Activated naive CD8-positive, alpha-beta T cell treated with anti-CD3 and anti-CD28 coated beads, Interleukin-2, amount 50 U/mL, for 24 hours (primary cell): ENCODE results near the gene CEP104.

Experiments used
- ATAC-seq: fragments of 150-1000 bp; cut with Tn5 transposase; one replicate; pipeline ENCODE4 v1.10.0; 2021
- DNase-seq: peaks from one replicate; pipeline ENCODE4 v3.0.0; 2021
- H3K27ac Mint-ChIP-seq: one replicate; pipeline ENCODE4 v1.8.0; 2021; ENCODE audit warnings: mild to moderate bottlenecking, mixed read lengths
- H3K27me3 Mint-ChIP-seq: one replicate; pipeline ENCODE4 v1.8.0; 2021; ENCODE audit warnings: mixed read lengths
- H3K36me3 Mint-ChIP-seq: one replicate; pipeline ENCODE4 v1.8.0; 2021; ENCODE audit warnings: low read depth, mixed read lengths
- H3K4me1 Mint-ChIP-seq: one replicate; pipeline ENCODE4 v1.8.0; 2021; ENCODE audit warnings: mixed read lengths
- H3K4me3 Mint-ChIP-seq: one replicate; pipeline ENCODE4 v1.8.0; 2021; ENCODE audit warnings: mild to moderate bottlenecking, moderate library complexity, mixed read lengths
- H3K9me3 Mint-ChIP-seq: one replicate; pipeline ENCODE4 v1.8.0; 2021; ENCODE audit warnings: mixed read lengths

CEP104 gene

GRCh38 chr1:3836421-3836820 lies 20.6 kb downstream of the CEP104 start:
- no peaks in the 10 kb centered on the region for H3K4me1 Mint-ChIP-seq
- peaks cover 53% of the 10 kb centered on the region for H3K36me3 Mint-ChIP-seq
- H3K27me3 Mint-ChIP-seq, result no peaks in the 10 kb centered on the region
- H3K4me3 Mint-ChIP-seq, result no peak overlapping the region
- DNase-seq, result no peak
- peaks cover 7% of the 10 kb centered on the region for H3K9me3 Mint-ChIP-seq
- no peak for ATAC-seq
- H3K27ac Mint-ChIP-seq, result no peak overlapping the region

DNA sequence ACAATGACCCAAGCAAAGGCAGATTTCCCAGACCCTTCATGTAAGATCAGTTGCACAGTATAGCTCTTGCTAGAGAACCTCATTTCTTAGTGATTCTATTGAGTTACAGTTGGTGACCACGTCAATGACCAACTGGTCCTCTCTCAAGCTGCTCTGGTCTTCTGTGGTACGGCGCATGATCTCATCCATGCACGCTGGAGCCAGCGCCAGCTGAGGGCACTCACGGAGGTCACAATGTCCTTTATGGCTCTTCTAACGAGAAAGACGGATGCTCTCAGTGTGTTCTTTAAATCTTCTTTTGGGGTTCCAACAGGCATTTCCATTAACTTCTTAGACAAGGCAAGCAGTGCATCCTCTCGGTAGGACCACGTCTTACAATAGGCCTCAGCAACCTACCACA lies 22.3 kb downstream of the CEP104 start:
- no peak for DNase-seq
- no peaks in the 10 kb centered on the region for H3K4me1 Mint-ChIP-seq
- ATAC-seq, result no peak
- H3K27ac Mint-ChIP-seq, result no peak overlapping the region
- no peak overlapping the region for H3K4me3 Mint-ChIP-seq
- H3K9me3 Mint-ChIP-seq, result peaks cover 7% of the 10 kb centered on the region
- no peaks in the 10 kb centered on the region for H3K27me3 Mint-ChIP-seq
- H3K36me3 Mint-ChIP-seq, result peaks cover 51% of the 10 kb centered on the region

DNA sequence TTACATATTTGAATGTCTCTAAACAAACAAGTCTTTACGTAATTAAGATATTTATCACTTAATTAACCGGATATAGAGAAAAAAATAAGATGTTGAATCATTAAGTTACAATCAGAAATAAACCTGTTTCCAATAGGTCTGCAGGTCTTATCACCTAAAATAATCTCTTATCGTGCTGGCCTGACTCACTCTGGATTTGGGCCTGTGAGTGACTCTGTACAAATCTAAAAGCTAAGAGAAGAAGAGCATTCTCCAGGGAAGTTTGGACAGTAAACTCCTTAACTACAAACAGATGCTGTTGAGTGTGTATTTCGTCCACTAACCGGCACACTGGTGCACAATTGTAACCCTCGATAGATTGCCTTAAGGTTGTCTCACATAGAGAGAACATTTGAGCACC lies 25.3 kb downstream of the CEP104 start:
- H3K9me3 Mint-ChIP-seq, result no peaks in the 10 kb centered on the region
- ATAC-seq (no peak), DNase-seq (no peak)
- H3K4me1 Mint-ChIP-seq, result no peaks in the 10 kb centered on the region
- H3K36me3 Mint-ChIP-seq, result peaks cover 35% of the 10 kb centered on the region
- H3K27ac Mint-ChIP-seq, result no peak overlapping the region
- H3K4me3 Mint-ChIP-seq, result no peak overlapping the region
- H3K27me3 Mint-ChIP-seq, result no peaks in the 10 kb centered on the region

GRCh38 chr1:3828391-3828790 lies 28.6 kb downstream of the CEP104 start:
- no peak for DNase-seq
- Mint-ChIP-seq H3K4me3 (no peak overlapping the region), H3K9me3 (no peaks in the 10 kb centered on the region), H3K4me1 (no peaks in the 10 kb centered on the region), H3K36me3 (peaks cover 31% of the 10 kb centered on the region), H3K27ac (no peak overlapping the region), H3K27me3 (no peaks in the 10 kb centered on the region)
- no peak for ATAC-seq

DNA sequence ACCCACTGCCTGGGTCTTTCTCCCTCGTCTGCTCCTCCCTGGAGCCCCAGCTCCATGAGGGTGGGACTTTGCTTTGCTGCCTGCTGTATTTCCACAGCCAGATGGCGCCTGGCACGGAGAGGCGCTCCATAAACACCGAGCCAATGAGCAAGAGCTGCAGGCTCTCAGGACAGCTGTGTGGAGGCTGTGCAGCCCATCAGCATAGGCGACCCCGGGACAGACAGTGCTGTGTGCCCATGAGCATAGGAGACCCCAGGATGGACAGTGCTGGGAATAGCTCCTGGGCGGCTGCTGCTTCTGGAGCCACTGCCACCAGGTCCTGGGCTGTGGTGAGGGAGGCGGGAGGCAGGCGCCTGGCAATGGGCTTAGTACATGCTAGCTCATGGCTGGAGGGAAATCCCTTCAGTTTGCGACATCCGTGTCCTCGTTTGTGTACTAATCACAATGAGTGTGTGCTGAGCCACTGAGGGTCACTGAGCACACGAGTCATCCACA lies 29.2 kb downstream of the CEP104 start:
- no peak for DNase-seq
- peak; percentile 28 for ATAC-seq
- Mint-ChIP-seq H3K27ac (no peak overlapping the region), H3K9me3 (no peaks in the 10 kb centered on the region), H3K4me1 (no peaks in the 10 kb centered on the region), H3K4me3 (no peak overlapping the region), H3K36me3 (peaks cover 31% of the 10 kb centered on the region), H3K27me3 (no peaks in the 10 kb centered on the region)

DNA sequence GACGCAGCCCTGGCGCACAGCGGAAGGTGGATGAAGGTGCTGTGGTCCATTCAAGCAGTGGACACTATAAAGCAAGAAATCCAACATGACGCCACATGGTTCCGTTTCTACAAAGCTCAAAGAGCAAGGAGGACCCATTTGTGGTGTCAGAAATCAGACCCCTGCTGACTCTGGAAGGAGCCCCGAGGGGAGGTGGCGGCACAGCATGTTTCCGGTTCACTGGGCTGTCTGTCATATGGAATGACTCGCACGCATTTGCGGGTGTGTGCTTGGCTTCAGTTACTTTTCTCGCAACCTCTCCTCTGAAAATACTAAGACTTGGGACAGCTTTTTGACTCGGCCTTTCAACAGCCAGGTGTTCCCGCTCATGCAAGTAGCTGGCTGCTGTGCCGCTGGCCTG lies 31.7 kb downstream of the CEP104 start:
- peaks cover 26% of the 10 kb centered on the region for H3K36me3 Mint-ChIP-seq

DNA sequence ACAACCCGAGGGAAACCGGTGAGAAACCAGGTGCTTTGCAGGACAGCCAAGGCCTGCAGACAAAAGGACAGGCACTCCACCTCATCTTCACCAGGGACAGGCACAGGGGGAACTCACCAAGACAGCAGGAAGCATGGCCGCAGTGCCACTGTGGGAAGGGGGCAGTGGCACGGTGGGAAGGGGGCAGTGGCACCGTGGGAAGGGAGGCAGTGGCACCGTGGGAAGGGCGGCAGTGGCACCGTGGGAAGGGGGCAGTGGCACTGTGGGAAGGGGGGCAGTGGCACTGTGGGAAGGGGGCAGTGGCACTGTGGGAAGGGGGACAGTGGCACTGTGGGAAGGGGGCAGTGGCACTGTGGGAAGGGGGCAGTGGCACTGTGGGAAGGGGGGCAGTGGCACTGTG lies 32.4 kb downstream of the CEP104 start:
- Mint-ChIP-seq H3K9me3 (no peaks in the 10 kb centered on the region), H3K36me3 (peaks cover 23% of the 10 kb centered on the region), H3K4me1 (no peaks in the 10 kb centered on the region), H3K27me3 (no peaks in the 10 kb centered on the region), H3K27ac (no peak overlapping the region), H3K4me3 (no peak overlapping the region)
- DNase-seq, result no peak
- no peak for ATAC-seq

More for the DNA sequence above, 31.7 kb downstream of the CEP104 start:
- H3K4me1 Mint-ChIP-seq, result no peaks in the 10 kb centered on the region
- DNase-seq (no peak), ATAC-seq (no peak)
- no peak overlapping the region for H3K27ac Mint-ChIP-seq
- H3K4me3 Mint-ChIP-seq, result no peak overlapping the region
- H3K9me3 Mint-ChIP-seq, result no peaks in the 10 kb centered on the region
- H3K27me3 Mint-ChIP-seq, result no peaks in the 10 kb centered on the region

- Mint-ChIP-seq H3K4me1 (no peaks in the 10 kb centered on the region), H3K9me3 (no peaks in the 10 kb centered on the region), H3K27me3 (no peaks in the 10 kb centered on the region), H3K4me3 (no peak overlapping the region), H3K36me3 (peaks cover 15% of the 10 kb centered on the region), H3K27ac (no peak overlapping the region)
- ATAC-seq (no peak), DNase-seq (no peak)
Measured at GRCh38 chr1:3822421-3822820, 34.6 kb downstream of the CEP104 start.

DNA sequence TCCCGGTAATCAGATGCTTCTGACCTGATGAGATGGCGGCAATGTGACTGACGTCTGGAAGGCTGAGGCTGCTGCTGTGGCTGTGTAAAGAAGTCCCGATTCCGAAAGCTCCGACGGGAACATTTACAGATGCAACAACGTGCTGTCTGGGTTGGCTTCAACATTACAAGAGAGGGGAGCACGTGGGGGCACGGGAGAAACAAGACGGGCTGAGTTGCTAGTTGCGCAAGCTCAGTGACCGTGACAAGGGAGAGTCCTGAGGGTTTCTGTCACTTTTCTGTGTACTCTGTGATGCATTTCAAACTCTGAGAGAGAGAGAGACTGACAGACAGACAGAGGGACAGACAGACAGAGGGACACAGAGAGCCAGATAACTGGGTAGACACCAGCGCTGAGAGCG lies 35.1 kb downstream of the CEP104 start:
- Mint-ChIP-seq H3K27me3 (no peaks in the 10 kb centered on the region), H3K27ac (no peak overlapping the region), H3K4me3 (no peak overlapping the region), H3K9me3 (no peaks in the 10 kb centered on the region), H3K4me1 (no peaks in the 10 kb centered on the region), H3K36me3 (peaks cover 12% of the 10 kb centered on the region)
- DNase-seq (no peak), ATAC-seq (no peak)

DNA sequence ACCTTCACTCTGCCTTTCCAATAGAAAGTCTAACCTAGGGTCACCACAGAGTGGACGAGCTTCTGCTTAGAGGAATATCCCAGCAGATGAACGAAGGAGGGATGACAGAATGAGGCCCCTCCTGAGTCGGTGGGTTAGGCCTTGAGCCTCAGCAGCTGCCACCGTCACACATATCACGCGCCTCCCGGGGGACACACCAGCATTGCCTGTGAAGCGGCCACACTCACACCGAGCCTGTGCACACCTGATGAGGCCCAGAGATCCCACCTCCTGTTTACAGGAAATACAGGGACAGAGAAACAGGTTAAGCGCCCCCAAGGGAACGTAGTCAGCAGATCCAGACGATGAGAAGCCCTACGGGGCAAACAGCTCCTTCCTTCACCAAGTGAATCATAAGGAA lies 35.6 kb downstream of the CEP104 start:
- no peaks in the 10 kb centered on the region for H3K4me1 Mint-ChIP-seq
- H3K9me3 Mint-ChIP-seq, result no peaks in the 10 kb centered on the region
- ATAC-seq, result no peak
- no peak for DNase-seq
- no peak overlapping the region for H3K4me3 Mint-ChIP-seq
- no peak overlapping the region for H3K27ac Mint-ChIP-seq
- no peaks in the 10 kb centered on the region for H3K27me3 Mint-ChIP-seq
- peaks cover 12% of the 10 kb centered on the region for H3K36me3 Mint-ChIP-seq

GRCh38 chr1:3821004-3821403 lies 36.0 kb downstream of the CEP104 start:
- Mint-ChIP-seq H3K4me3 (no peak overlapping the region), H3K27me3 (no peaks in the 10 kb centered on the region), H3K9me3 (no peaks in the 10 kb centered on the region), H3K36me3 (peaks cover 12% of the 10 kb centered on the region), H3K4me1 (no peaks in the 10 kb centered on the region), H3K27ac (no peak overlapping the region)
- DNase-seq, result no peak
- ATAC-seq, result no peak

DNA sequence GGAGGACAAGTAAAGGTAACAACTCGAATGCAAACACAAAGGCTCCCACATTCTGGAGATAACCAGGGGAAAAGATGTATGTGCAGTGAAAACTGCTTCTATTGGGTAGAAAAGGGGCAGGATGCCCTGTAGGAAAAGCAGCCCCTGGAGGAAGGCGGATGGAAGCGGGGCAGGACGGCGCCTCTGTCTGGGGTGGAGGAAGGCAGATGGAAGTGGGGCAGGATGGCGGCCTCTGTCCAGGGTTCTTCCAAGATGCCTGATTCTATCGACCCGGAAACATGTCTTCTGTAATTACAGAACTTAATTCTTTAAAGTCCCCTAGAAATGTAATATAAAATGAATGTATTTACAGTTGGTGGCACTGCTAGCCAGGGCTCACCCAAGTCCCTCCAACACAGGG lies 36.7 kb downstream of the CEP104 start:
- no peak overlapping the region for H3K4me3 Mint-ChIP-seq
- peaks cover 12% of the 10 kb centered on the region for H3K36me3 Mint-ChIP-seq
- no peak overlapping the region for H3K27ac Mint-ChIP-seq
- ATAC-seq, result no peak
- no peaks in the 10 kb centered on the region for H3K27me3 Mint-ChIP-seq
- DNase-seq, result no peak
- H3K9me3 Mint-ChIP-seq, result no peaks in the 10 kb centered on the region
- no peaks in the 10 kb centered on the region for H3K4me1 Mint-ChIP-seq

- Mint-ChIP-seq H3K4me3 (no peak overlapping the region), H3K27me3 (no peaks in the 10 kb centered on the region), H3K27ac (no peak overlapping the region), H3K4me1 (no peaks in the 10 kb centered on the region), H3K9me3 (no peaks in the 10 kb centered on the region), H3K36me3 (peaks cover 12% of the 10 kb centered on the region)
- ATAC-seq, result no peak
- no peak for DNase-seq
Measured at GRCh38 chr1:3819771-3820200, 37.2 kb downstream of the CEP104 start.

- H3K4me3 Mint-ChIP-seq, result no peak overlapping the region
- H3K36me3 Mint-ChIP-seq, result peaks cover 10% of the 10 kb centered on the region
- no peak for ATAC-seq
- no peak overlapping the region for H3K27ac Mint-ChIP-seq
- H3K9me3 Mint-ChIP-seq, result no peaks in the 10 kb centered on the region
- no peaks in the 10 kb centered on the region for H3K4me1 Mint-ChIP-seq
- no peaks in the 10 kb centered on the region for H3K27me3 Mint-ChIP-seq
- no peak for DNase-seq
Measured at GRCh38 chr1:3817821-3818597, 39.0 kb downstream of the CEP104 start.

DNA sequence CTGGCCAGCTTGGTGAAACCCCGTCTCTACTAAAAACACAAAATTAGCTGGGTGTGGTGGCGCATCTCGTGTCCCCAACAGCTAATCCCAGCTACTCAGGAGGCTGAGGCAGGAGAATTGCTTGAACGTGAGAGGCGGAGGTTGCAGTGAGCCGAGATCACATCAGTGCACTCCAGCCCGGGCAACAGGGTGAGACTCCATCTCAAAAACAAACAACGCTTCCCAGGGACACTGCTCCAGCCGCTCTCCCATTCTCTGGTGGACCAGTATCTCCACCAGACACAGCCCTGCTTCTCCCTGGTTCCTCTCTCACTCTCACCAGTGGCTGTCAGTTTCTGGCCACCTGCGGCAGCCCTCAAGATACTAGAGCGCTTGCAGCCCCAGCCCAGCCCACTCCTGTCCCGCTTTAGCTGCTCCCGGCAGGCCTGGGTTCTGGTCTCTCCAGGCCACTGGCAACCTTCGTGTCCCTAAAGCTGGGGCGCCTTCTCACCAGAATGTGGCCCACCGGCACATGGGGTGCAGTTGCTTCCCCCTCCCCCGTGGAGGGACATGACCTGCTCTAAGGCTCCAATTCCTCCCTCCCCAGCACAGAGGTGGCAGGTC lies 39.8 kb downstream of the CEP104 start:
- ATAC-seq (no peak), DNase-seq (no peak)
- Mint-ChIP-seq H3K27ac (no peak overlapping the region), H3K4me3 (no peak overlapping the region), H3K9me3 (no peaks in the 10 kb centered on the region), H3K4me1 (no peaks in the 10 kb centered on the region), H3K27me3 (no peaks in the 10 kb centered on the region), H3K36me3 (peaks cover 10% of the 10 kb centered on the region)
